H1 (cell line): ENCODE results near the gene FBXL17. TPM values are rescaled to one million over a fixed set of nuclear protein-coding genes. Genes with fewer than 3 reads are reported as not detected.

Source experiments
- CTCF ChIA-PET: fragments of 300-600 bp; sonication (Branson Sonifier 250); formaldehyde crosslinking; loops from one replicate; lab custom pipeline; 2021; ENCODE audit not compliant: partially characterized antibody; lab: Charles Lee
- POLR2A ChIA-PET: fragments of 300-600 bp; sonication (Branson Sonifier 250); formaldehyde crosslinking; loops from one replicate; lab custom pipeline; 2021; ENCODE audit warnings: inconsistent platforms; ENCODE audit not compliant: partially characterized antibody; lab: Charles Lee
- DNase-seq, 2 experiments: peaks; one replicate each; pipeline versions ENCODE4 v3.0.0 to v3.0.0-alpha.2; 2010 to 2022; ENCODE audit warnings: low spot score in 2 of 2, low read depth in 1 of 2, mixed read lengths in 1 of 2
- FAIRE-seq: peaks from 2 replicates; lab custom pipeline; 2011; peaks lifted over from hg19 to GRCh38; lab: Jason Lieb, UNC
- H2AFZ ChIP-seq: 2 replicates; pipeline ENCODE4 v1.8.1; 2012; ENCODE audit warnings: low read length, inconsistent platforms
- H2AK5ac ChIP-seq: 2 replicates; pipeline ENCODE4 v1.6.1; 2013; ENCODE audit warnings: low read depth, low read length
- H2BK120ac ChIP-seq: replicated peaks from 2 replicates; pipeline ENCODE3; 2013; ENCODE audit warnings: low read depth, low read length, inconsistent platforms
- H2BK12ac ChIP-seq: 2 replicates; pipeline ENCODE4 v1.6.1; 2013; ENCODE audit warnings: low read depth, low read length
- H2BK15ac ChIP-seq: 2 replicates; pipeline ENCODE4 v1.6.1; 2013; ENCODE audit warnings: low read length
- H2BK20ac ChIP-seq: 2 replicates; pipeline ENCODE4 v1.6.1; 2013; ENCODE audit warnings: low read length
- H2BK5ac ChIP-seq: 2 replicates; pipeline ENCODE4 v1.6.1; 2013; ENCODE audit warnings: low read depth, low read length
- H3K14ac ChIP-seq: 2 replicates; pipeline ENCODE4 v1.6.1; 2013; ENCODE audit warnings: inconsistent platforms; ENCODE audit not compliant: insufficient read length
- H3K18ac ChIP-seq: 2 replicates; pipeline ENCODE4 v1.6.1; 2013; ENCODE audit warnings: low read length; ENCODE audit errors: extremely low read depth
- H3K23ac ChIP-seq: 2 replicates; pipeline ENCODE4 v1.6.1; 2013; ENCODE audit warnings: inconsistent platforms; ENCODE audit not compliant: insufficient read length
- H3K23me2 ChIP-seq: 2 replicates; pipeline ENCODE4 v1.6.1; 2013; ENCODE audit warnings: low read depth, low read length
- H3K27ac ChIP-seq: 2 replicates; pipeline ENCODE4 v1.6.1; 2011; ENCODE audit warnings: low read depth, low read length, inconsistent platforms
- H3K27me3 ChIP-seq, 4 experiments: replicated peaks in 1 of 4; 1 replicate in 1 of 4; 2 replicates in 3 of 4; pipeline versions ENCODE4 v1.6.1 to v1.8.1; 2011 to 2013; ENCODE audit warnings: low read length in 3 of 4, mild to moderate bottlenecking in 3 of 4, inconsistent platforms in 2 of 4, mixed read lengths in 2 of 4, moderate library complexity in 1 of 4; ENCODE audit not compliant: control insufficient read depth in 3 of 4, insufficient read depth in 3 of 4; ENCODE audit errors: extremely low read depth in 1 of 4
- H3K36me3 ChIP-seq, 4 experiments: 2 replicates each; pipeline versions ENCODE4 v1.6.1 to v1.8.1; 2011 to 2013; ENCODE audit warnings: mild to moderate bottlenecking in 4 of 4, low read length in 3 of 4, moderate library complexity in 2 of 4, control low read depth in 1 of 4, inconsistent platforms in 1 of 4; ENCODE audit not compliant: insufficient read depth in 4 of 4, control insufficient read depth in 2 of 4
- H3K4ac ChIP-seq: replicated peaks from 2 replicates; pipeline ENCODE3; 2013; ENCODE audit warnings: low read length, low read depth, mixed read lengths, inconsistent platforms; ENCODE audit not compliant: insufficient read length
- H3K4me1 ChIP-seq, 4 experiments: replicated peaks in 1 of 4; 1 replicate in 1 of 4; 2 replicates in 3 of 4; pipeline versions ENCODE4 v1.6.1 to v1.8.1; 2011 to 2013; ENCODE audit warnings: low read length in 3 of 4, inconsistent platforms in 2 of 4, mixed read lengths in 1 of 4; ENCODE audit not compliant: insufficient read depth in 4 of 4, control insufficient read depth in 3 of 4
- H3K4me2 ChIP-seq, 2 experiments: 2 replicates each; pipeline versions ENCODE4 v1.6.1 to v1.8.1; 2011 to 2013; ENCODE audit warnings: low read depth in 2 of 2, low read length in 2 of 2, control low read depth in 1 of 2, inconsistent platforms in 1 of 2, mild to moderate bottlenecking in 1 of 2; ENCODE audit not compliant: insufficient read depth in 1 of 2
- H3K4me3 ChIP-seq, 4 experiments: fragments of 200-600, 300-600 bp in 1 of 4; sonication (generic), shearing (Covaris generic), sonication (Bioruptor Twin) in 1 of 4; 2 replicates each; pipeline versions ENCODE4 v1.5.1 to v1.8.1; 2011 to 2016; ENCODE audit warnings: low read length in 4 of 4, low read depth in 3 of 4, control low read depth in 2 of 4, inconsistent platforms in 2 of 4, mild to moderate bottlenecking in 2 of 4, mixed read lengths in 1 of 4, moderate library complexity in 1 of 4; ENCODE audit not compliant: insufficient read depth in 2 of 4; ENCODE audit errors: extremely low read depth in 1 of 4
- H3K56ac ChIP-seq: replicated peaks from 2 replicates; pipeline ENCODE3; 2013; ENCODE audit warnings: low read depth, mild to moderate bottlenecking, mixed read lengths, low read length, inconsistent platforms; ENCODE audit not compliant: insufficient read length
- H3K79me1 ChIP-seq: 2 replicates; pipeline ENCODE4 v1.6.1; 2013; ENCODE audit warnings: low read depth, low read length, control low read depth
- H3K79me2 ChIP-seq, 2 experiments: 2 replicates each; pipeline versions ENCODE4 v1.6.1 to v1.8.1; 2012 to 2013; ENCODE audit warnings: low read length in 2 of 2, mild to moderate bottlenecking in 2 of 2, inconsistent platforms in 1 of 2; ENCODE audit not compliant: insufficient read depth in 2 of 2, control insufficient read depth in 1 of 2
- H3K9ac ChIP-seq, 4 experiments: replicated peaks in 1 of 4; 1 replicate in 1 of 4; 2 replicates in 3 of 4; pipeline versions ENCODE4 v1.6.1 to v1.8.1; 2011 to 2013; ENCODE audit warnings: low read depth in 3 of 4, low read length in 3 of 4, control low read depth in 2 of 4, mild to moderate bottlenecking in 2 of 4, moderate library complexity in 2 of 4, inconsistent platforms in 1 of 4; ENCODE audit errors: extremely low read depth in 1 of 4
- H3K9me3 ChIP-seq, 2 experiments: 2 replicates each; pipeline versions ENCODE4 v1.6.1 to v1.8.1; 2012 to 2013; ENCODE audit warnings: mild to moderate bottlenecking in 2 of 2, moderate library complexity in 2 of 2, control low read depth in 1 of 2, inconsistent platforms in 1 of 2, low read depth in 1 of 2, low read length in 1 of 2, mixed read lengths in 1 of 2; ENCODE audit not compliant: insufficient read depth in 2 of 2
- H4K20me1 ChIP-seq, 2 experiments: replicated peaks in 1 of 2; 2 replicates each; pipeline versions ENCODE3 to v1.8.1; 2011 to 2013; ENCODE audit warnings: inconsistent platforms in 2 of 2, low read length in 2 of 2, mild to moderate bottlenecking in 1 of 2; ENCODE audit not compliant: insufficient read depth in 2 of 2, control insufficient read depth in 1 of 2
- H4K5ac ChIP-seq: 2 replicates; pipeline ENCODE4 v1.6.1; 2013; ENCODE audit warnings: low read length, low read depth, mixed read lengths, inconsistent platforms; ENCODE audit not compliant: insufficient read length
- H4K8ac ChIP-seq: 2 replicates; pipeline ENCODE4 v1.8.0; 2013; ENCODE audit warnings: mild to moderate bottlenecking, moderate library complexity, low read length, inconsistent platforms; ENCODE audit not compliant: insufficient read depth; ENCODE audit errors: extremely low read depth
- H4K91ac ChIP-seq: replicated peaks from 2 replicates; pipeline ENCODE3; 2013; ENCODE audit warnings: low read length, mixed read lengths, inconsistent platforms; ENCODE audit not compliant: insufficient read length
- ASH2L ChIP-seq: fragments of 200-600, 300-600 bp; sonication (generic); IDR thresholded peaks from one replicate; pipeline ENCODE4 v1.7.1; 2017; ENCODE audit warnings: low read length
- CHD2 ChIP-seq: IDR thresholded peaks from 2 replicates; pipeline ENCODE4 v1.6.1; 2012; ENCODE audit warnings: low read length, improper control_type of control experiment
- EZH2 ChIP-seq: fragments of 200-600 bp; sonication (generic); IDR thresholded peaks from 2 replicates; pipeline ENCODE4 v1.7.1; 2012; ENCODE audit warnings: low read depth, mild to moderate bottlenecking, moderate library complexity, low read length, inconsistent platforms; ENCODE audit not compliant: severe bottlenecking
- GABPA ChIP-seq: IDR thresholded peaks from 2 replicates; pipeline ENCODE4 v1.6.1; 2011; ENCODE audit warnings: mild to moderate bottlenecking, low read length, moderate library complexity, borderline replicate concordance; ENCODE audit not compliant: insufficient read depth
- JUND ChIP-seq: IDR thresholded peaks from 2 replicates; pipeline ENCODE4 v1.6.1; 2011; ENCODE audit warnings: mild to moderate bottlenecking, improper control_type of control experiment, low read length
- SIRT6 ChIP-seq: IDR thresholded peaks from one replicate; pipeline ENCODE4 v1.7.1; 2012; ENCODE audit warnings: low read length, inconsistent platforms
- SIX5 ChIP-seq: IDR thresholded peaks from 2 replicates; pipeline ENCODE4 v1.6.1; 2011; ENCODE audit warnings: mild to moderate bottlenecking, low read depth, low read length
- SP1 ChIP-seq: IDR thresholded peaks from 2 replicates; pipeline ENCODE4 v1.6.1; 2011; ENCODE audit warnings: low read depth, low read length
- TAF1 ChIP-seq: IDR thresholded peaks from 2 replicates; pipeline ENCODE4 v1.6.1; 2011; ENCODE audit warnings: mild to moderate bottlenecking, low read depth, low read length
- TCF12 ChIP-seq: IDR thresholded peaks from 2 replicates; pipeline ENCODE4 v1.6.1; 2011; ENCODE audit warnings: low read depth, mild to moderate bottlenecking, low read length
- TEAD4 ChIP-seq: IDR thresholded peaks from 2 replicates; pipeline ENCODE4 v1.6.1; 2012; ENCODE audit warnings: low read depth, low read length, inconsistent platforms, mixed read lengths
- YY1 ChIP-seq: IDR thresholded peaks from 2 replicates; pipeline ENCODE4 v1.6.1; 2011; ENCODE audit warnings: low read depth, mild to moderate bottlenecking, low read length
- polyA plus RNA-seq, 7 experiments: library from polyadenylated mRNA; depleted of rRNA in 3 of 7; stranded (reverse) in 5 of 7; unstranded in 2 of 7; fragments of >200 nt in 5 of 7; fragments of 200-250 nt in 2 of 7; gene quantifications; 1 replicate in 5 of 7; 2 replicates in 1 of 7; 4 replicates in 1 of 7; pipeline versions ENCODE4 v1.2.1 to v1.2.3, GENCODE V29; 2011 to 2013; ENCODE audit warnings: missing spikeins in 2 of 7, mixed read lengths in 2 of 7
- total RNA-seq: library from RNA; stranded (reverse); fragmentation: NEBNext Ultra II Directional; extraction: Animal tissue kit (Norgen Biotek cat#: 25700); gene quantifications from 2 replicates; pipeline ENCODE4 v1.2.1, GENCODE V29; 2021
- TF ChIP-seq, protein P1 (sequence below): IDR thresholded peaks from 2 replicates; pipeline ENCODE4 v1.6.1; 2012; ENCODE audit warnings: inconsistent platforms
- TF ChIP-seq, protein P2 (sequence below): IDR thresholded peaks from 2 replicates; pipeline ENCODE4 v1.6.1; 2011; ENCODE audit warnings: low read depth, mild to moderate bottlenecking, low read length; ENCODE audit not compliant: insufficient read depth

FBXL17 gene
- total and polyA plus RNA-seq, 2 of the 8 experiments (the other 6 are each of a cell fraction or from before 2014, with no cell fraction given) = 0.35 to 4.3 TPM

DNA sequence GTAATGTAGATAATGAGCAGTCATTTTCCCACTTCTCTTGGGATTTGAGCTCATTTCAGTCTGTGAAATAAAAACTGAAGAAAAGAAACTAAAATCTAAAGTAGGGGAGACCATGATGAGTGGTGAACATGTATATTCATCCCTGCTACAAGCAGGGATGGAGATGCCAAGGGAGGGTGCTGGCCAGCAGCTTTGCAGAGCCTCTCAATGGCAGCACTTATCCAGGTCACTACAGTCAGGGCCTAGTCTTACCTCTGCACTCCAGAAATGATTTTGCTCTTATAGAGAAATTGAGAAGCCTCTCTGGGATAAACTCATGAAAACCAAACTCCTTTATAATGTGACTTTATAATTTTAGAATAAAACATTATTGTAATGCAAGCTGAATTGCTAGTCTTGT is 317.6 kb downstream of the FBXL17 start:
- H3K27ac ChIP-seq = no peak overlapping the region
- no peak for FAIRE-seq
- TF ChIP-seq, protein P1, sequence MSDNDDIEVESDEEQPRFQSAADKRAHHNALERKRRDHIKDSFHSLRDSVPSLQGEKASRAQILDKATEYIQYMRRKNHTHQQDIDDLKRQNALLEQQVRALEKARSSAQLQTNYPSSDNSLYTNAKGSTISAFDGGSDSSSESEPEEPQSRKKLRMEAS = no peak
- TF ChIP-seq EZH2 = no peak
- no peak for TF ChIP-seq TEAD4
- no peak for TF ChIP-seq SIRT6
- TF ChIP-seq TAF1 = no peak
- TF ChIP-seq, protein P2, sequence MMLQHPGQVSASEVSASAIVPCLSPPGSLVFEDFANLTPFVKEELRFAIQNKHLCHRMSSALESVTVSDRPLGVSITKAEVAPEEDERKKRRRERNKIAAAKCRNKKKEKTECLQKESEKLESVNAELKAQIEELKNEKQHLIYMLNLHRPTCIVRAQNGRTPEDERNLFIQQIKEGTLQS = no peak
- no peak for TF ChIP-seq ASH2L
- TF ChIP-seq YY1 = no peak
- no peak for TF ChIP-seq JUND
- TF ChIP-seq CHD2 = no peak
- TF ChIP-seq SIX5 = no peak
- no peak for TF ChIP-seq GABPA
- TF ChIP-seq TCF12 = no peak
- no peak for TF ChIP-seq SP1
- no peak overlapping the region for H4K5ac ChIP-seq
- H2BK15ac ChIP-seq = no peak overlapping the region
- H3K23ac ChIP-seq = no peak overlapping the region
- H4K8ac ChIP-seq = no peak overlapping the region
- no peak overlapping the region for H3K14ac ChIP-seq
- no peak overlapping the region for H2BK120ac ChIP-seq
- no peak overlapping the region for H2AFZ ChIP-seq
- no peak overlapping the region for H3K4ac ChIP-seq
- no peak overlapping the region for H3K18ac ChIP-seq
- ChIA-PET CTCF (interaction anchor here (0.6 to 1.2 kb wide), 3 partner anchors 27 to 494 kb away, joined by 3 to 5 read pairs (median 3); no protein-coding TSS in a partner anchor), POLR2A (interaction anchor here (0.6 to 0.9 kb wide), 2 partner anchors 11 to 259 kb away, joined by 3 read pairs; no protein-coding TSS in a partner anchor)
- no peak overlapping the region for H2BK5ac ChIP-seq
- DNase-seq = no peak
- no peaks in the 10 kb centered on the region for H3K9me3 ChIP-seq
- H3K36me3 ChIP-seq = no peaks in the 10 kb centered on the region
- no peaks in the 10 kb centered on the region for H3K79me2 ChIP-seq
- H3K56ac ChIP-seq = no peak overlapping the region
- H3K23me2 ChIP-seq = no peaks in the 10 kb centered on the region; the same call in 1 of the 2 replicates
- H3K4me2 ChIP-seq = no peak overlapping the region
- H4K20me1 ChIP-seq = no peaks in the 10 kb centered on the region
- H3K79me1 ChIP-seq = no peaks in the 10 kb centered on the region
- no peak overlapping the region for H3K9ac ChIP-seq
- H2AK5ac ChIP-seq = no peak overlapping the region
- H3K4me1 ChIP-seq = no peaks in the 10 kb centered on the region; a peak in 1 of 7 replicates
- H2BK20ac ChIP-seq = no peak overlapping the region
- no peaks in the 10 kb centered on the region for H3K27me3 ChIP-seq
- no peak overlapping the region for H3K4me3 ChIP-seq
- no peak overlapping the region for H4K91ac ChIP-seq
- H2BK12ac ChIP-seq = no peak overlapping the region
